HepG2 (cell line): ENCODE data around the gene IGFALS. TPM values are rescaled to one million over a fixed set of nuclear protein-coding genes. Genes with fewer than 3 reads are reported as not detected.
A peak's percentile ranks its signal among the peaks of the same experiment; 100 is the strongest.

ENCODE experiments used
- CBFB ChIP-seq: sonication (generic); formaldehyde crosslinking; IDR thresholded peaks from 2 replicates; pipeline ENCODE4 v1.4.0; 2020; ENCODE audit warnings: missing genetic modification reagents
- CREB3 ChIP-seq: sonication (generic); formaldehyde crosslinking; IDR thresholded peaks from 2 replicates; pipeline ENCODE4 v1.5.0; 2020; ENCODE audit warnings: missing genetic modification reagents
- DMAP1 ChIP-seq: IDR thresholded peaks from 2 replicates; pipeline ENCODE4 v1.6.1; 2016
- FOXM1 ChIP-seq: sonication (generic); formaldehyde crosslinking; IDR thresholded peaks from 2 replicates; pipeline ENCODE4 v1.5.0; 2020; ENCODE audit warnings: missing genetic modification reagents
- HNF1A ChIP-seq, 2 experiments: sonication (generic) in 1 of 2; formaldehyde crosslinking in 1 of 2; IDR thresholded peaks; 2 replicates each; pipeline versions ENCODE4 v1.4.0 to v1.6.1; 2016 to 2020; ENCODE audit warnings: borderline replicate concordance in 1 of 2, low read depth in 1 of 2, mild to moderate bottlenecking in 1 of 2, missing genetic modification reagents in 1 of 2
- MYNN ChIP-seq: sonication (generic); formaldehyde crosslinking; IDR thresholded peaks from 2 replicates; pipeline ENCODE4 v1.4.0; 2020; ENCODE audit warnings: mild to moderate bottlenecking, low read depth, missing genetic modification reagents
- PHB2 ChIP-seq: fragments of 450-650 bp; IDR thresholded peaks from 2 replicates; pipeline ENCODE4 v1.6.1; 2018; ENCODE audit not compliant: partially characterized antibody
- SIN3B ChIP-seq: fragments of 150-350 bp; IDR thresholded peaks from 2 replicates; pipeline ENCODE4 v1.6.1; 2014; ENCODE audit warnings: low read length
- SP5 ChIP-seq: IDR thresholded peaks from 2 replicates; pipeline ENCODE4 v1.6.1; 2016; ENCODE audit warnings: low read depth, borderline replicate concordance
- ZEB1 ChIP-seq: IDR thresholded peaks from 2 replicates; pipeline ENCODE4 v1.6.1; 2012; ENCODE audit warnings: mild to moderate bottlenecking, low read depth, inconsistent platforms; ENCODE audit not compliant: insufficient replicate concordance
- ZKSCAN8 ChIP-seq: IDR thresholded peaks from 2 replicates; pipeline ENCODE4 v1.6.1; 2016; ENCODE audit warnings: borderline replicate concordance, missing genetic modification reagents, missing compliant biosample characterization
- ZNF629 ChIP-seq: sonication (generic); formaldehyde crosslinking; conservative IDR thresholded peaks from 2 replicates; pipeline ENCODE4 v1.5.0; 2020; ENCODE audit warnings: missing genetic modification reagents
- ZNF761 ChIP-seq: sonication (generic); formaldehyde crosslinking; conservative IDR thresholded peaks from 2 replicates; pipeline ENCODE4 v1.4.0; 2020; ENCODE audit warnings: mild to moderate bottlenecking, missing genetic modification reagents
- polyA plus RNA-seq, 8 experiments: library from polyadenylated mRNA; depleted of rRNA in 3 of 8; stranded (reverse) in 7 of 8; unstranded in 1 of 8; fragments of >200 nt; fragmentation: Illumina TruSeq in 4 of 8; extraction: Trizol in 4 of 8; gene quantifications; 2 replicates each; pipeline versions ENCODE4 v1.2.1 to v1.2.3, GENCODE V29; 2011 to 2016; ENCODE audit warnings: low read depth in 4 of 8, missing spikeins in 1 of 8, mixed read lengths in 1 of 8; ENCODE audit not compliant: insufficient read depth in 1 of 8
- total RNA-seq, 5 experiments: library from RNA; depleted of rRNA; stranded (reverse); fragments of >200 nt; fragmentation: Illumina TruSeq; extraction: Trizol; gene quantifications; 2 replicates each; pipeline ENCODE4 v1.2.3, GENCODE V29; 2016; ENCODE audit warnings: low read depth in 1 of 5
- TF ChIP-seq, protein P1 (sequence below), 2 experiments: sonication (generic) in 1 of 2; formaldehyde crosslinking in 1 of 2; IDR thresholded peaks; 2 replicates each; pipeline versions ENCODE4 v1.4.0 to v1.6.1; 2018 to 2020; ENCODE audit warnings: missing genetic modification reagents in 2 of 2, borderline replicate concordance in 1 of 2, low read depth in 1 of 2, mild to moderate bottlenecking in 1 of 2, missing biosample characterization in 1 of 2
- TF ChIP-seq, protein P2 (sequence below): sonication (generic); formaldehyde crosslinking; IDR thresholded peaks from 2 replicates; pipeline ENCODE4 v1.4.0; 2020; ENCODE audit warnings: missing genetic modification reagents, borderline replicate concordance

IGFALS gene
- total and polyA plus RNA-seq, 2 of the 13 experiments (the other 11 are each of a cell fraction or from before 2014, with no cell fraction given): 0.34 to 2.4 TPM

GRCh38 chr16:1828645-1829410 lies 35.3 kb upstream of the IGFALS start (continued):
- TF ChIP-seq CBFB (CRISPR knock-in tag) (no peak), HNF1A (IDR thresholded peaks at IDR 0.05; ENCODE audit: low read depth) (peak; percentile 83), HNF1A (CRISPR knock-in tag; IDR thresholded peaks at IDR 0.05; ENCODE audit: borderline replicate concordance) (peak; percentile 93), MYNN (no peak), ZEB1 (no peak), ZNF761 (CRISPR knock-in tag) (no peak), ZNF629 (CRISPR knock-in tag) (peak; percentile 66), SIN3B (no peak), CREB3 (no peak), PHB2 (no peak), DMAP1 (CRISPR knock-in tag) (0 out of 2 replicates have a peak, but pooled peaks have one; percentile 51), ZKSCAN8 (0 out of 2 replicates have a peak, but pooled peaks have one; percentile 53), SP5 (CRISPR knock-in tag) (0 out of 2 replicates have a peak, but pooled peaks have one; percentile 25), FOXM1 (CRISPR knock-in tag) (no peak)
- TF ChIP-seq, protein P1, sequence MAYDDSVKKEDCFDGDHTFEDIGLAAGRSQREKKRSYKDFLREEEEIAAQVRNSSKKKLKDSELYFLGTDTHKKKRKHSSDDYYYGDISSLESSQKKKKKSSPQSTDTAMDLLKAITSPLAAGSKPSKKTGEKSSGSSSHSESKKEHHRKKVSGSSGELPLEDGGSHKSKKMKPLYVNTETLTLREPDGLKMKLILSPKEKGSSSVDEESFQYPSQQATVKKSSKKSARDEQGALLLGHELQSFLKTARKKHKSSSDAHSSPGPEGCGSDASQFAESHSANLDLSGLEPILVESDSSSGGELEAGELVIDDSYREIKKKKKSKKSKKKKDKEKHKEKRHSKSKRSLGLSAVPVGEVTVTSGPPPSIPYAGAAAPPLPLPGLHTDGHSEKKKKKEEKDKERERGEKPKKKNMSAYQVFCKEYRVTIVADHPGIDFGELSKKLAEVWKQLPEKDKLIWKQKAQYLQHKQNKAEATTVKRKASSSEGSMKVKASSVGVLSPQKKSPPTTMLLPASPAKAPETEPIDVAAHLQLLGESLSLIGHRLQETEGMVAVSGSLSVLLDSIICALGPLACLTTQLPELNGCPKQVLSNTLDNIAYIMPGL (CRISPR knock-in tag; IDR thresholded peaks at IDR 0.05; ENCODE audit: borderline replicate concordance in 1 of 2, low read depth in 1 of 2): peak; percentile 24 to 68; a peak in 2 of 4 replicates
- TF ChIP-seq, protein P2, sequence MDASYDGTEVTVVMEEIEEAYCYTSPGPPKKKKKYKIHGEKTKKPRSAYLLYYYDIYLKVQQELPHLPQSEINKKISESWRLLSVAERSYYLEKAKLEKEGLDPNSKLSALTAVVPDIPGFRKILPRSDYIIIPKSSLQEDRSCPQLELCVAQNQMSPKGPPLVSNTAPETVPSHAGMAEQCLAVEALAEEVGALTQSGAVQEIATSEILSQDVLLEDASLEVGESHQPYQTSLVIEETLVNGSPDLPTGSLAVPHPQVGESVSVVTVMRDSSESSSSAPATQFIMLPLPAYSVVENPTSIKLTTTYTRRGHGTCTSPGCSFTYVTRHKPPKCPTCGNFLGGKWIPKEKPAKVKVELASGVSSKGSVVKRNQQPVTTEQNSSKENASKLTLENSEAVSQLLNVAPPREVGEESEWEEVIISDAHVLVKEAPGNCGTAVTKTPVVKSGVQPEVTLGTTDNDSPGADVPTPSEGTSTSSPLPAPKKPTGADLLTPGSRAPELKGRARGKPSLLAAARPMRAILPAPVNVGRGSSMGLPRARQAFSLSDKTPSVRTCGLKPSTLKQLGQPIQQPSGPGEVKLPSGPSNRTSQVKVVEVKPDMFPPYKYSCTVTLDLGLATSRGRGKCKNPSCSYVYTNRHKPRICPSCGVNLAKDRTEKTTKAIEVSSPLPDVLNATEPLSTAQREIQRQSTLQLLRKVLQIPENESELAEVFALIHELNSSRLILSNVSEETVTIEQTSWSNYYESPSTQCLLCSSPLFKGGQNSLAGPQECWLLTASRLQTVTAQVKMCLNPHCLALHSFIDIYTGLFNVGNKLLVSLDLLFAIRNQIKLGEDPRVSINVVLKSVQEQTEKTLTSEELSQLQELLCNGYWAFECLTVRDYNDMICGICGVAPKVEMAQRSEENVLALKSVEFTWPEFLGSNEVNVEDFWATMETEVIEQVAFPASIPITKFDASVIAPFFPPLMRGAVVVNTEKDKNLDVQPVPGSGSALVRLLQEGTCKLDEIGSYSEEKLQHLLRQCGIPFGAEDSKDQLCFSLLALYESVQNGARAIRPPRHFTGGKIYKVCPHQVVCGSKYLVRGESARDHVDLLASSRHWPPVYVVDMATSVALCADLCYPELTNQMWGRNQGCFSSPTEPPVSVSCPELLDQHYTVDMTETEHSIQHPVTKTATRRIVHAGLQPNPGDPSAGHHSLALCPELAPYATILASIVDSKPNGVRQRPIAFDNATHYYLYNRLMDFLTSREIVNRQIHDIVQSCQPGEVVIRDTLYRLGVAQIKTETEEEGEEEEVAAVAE (CRISPR knock-in tag): no peak
